H1 (cell line): ENCODE data around the gene NCAPD3. TPM values are rescaled to one million over a fixed set of nuclear protein-coding genes. Genes with fewer than 3 reads are reported as not detected.

Source experiments
- CTCF ChIA-PET: fragments of 300-600 bp; sonication (Branson Sonifier 250); formaldehyde crosslinking; loops from one replicate; lab custom pipeline; 2021; ENCODE audit not compliant: partially characterized antibody; lab: Charles Lee
- POLR2A ChIA-PET: fragments of 300-600 bp; sonication (Branson Sonifier 250); formaldehyde crosslinking; loops from one replicate; lab custom pipeline; 2021; ENCODE audit warnings: inconsistent platforms; ENCODE audit not compliant: partially characterized antibody; lab: Charles Lee
- DNase-seq, 2 experiments: peaks; one replicate each; pipeline versions ENCODE4 v3.0.0 to v3.0.0-alpha.2; 2010 to 2022; ENCODE audit warnings: low spot score in 2 of 2, low read depth in 1 of 2, mixed read lengths in 1 of 2
- FAIRE-seq: peaks from 2 replicates; lab custom pipeline; 2011; peaks lifted over from hg19 to GRCh38; lab: Jason Lieb, UNC
- H2AFZ ChIP-seq: 2 replicates; pipeline ENCODE4 v1.8.1; 2012; ENCODE audit warnings: low read length, inconsistent platforms
- H2AK5ac ChIP-seq: 2 replicates; pipeline ENCODE4 v1.6.1; 2013; ENCODE audit warnings: low read depth, low read length
- H2BK120ac ChIP-seq: replicated peaks from 2 replicates; pipeline ENCODE3; 2013; ENCODE audit warnings: low read depth, low read length, inconsistent platforms
- H2BK12ac ChIP-seq: 2 replicates; pipeline ENCODE4 v1.6.1; 2013; ENCODE audit warnings: low read depth, low read length
- H2BK15ac ChIP-seq: 2 replicates; pipeline ENCODE4 v1.6.1; 2013; ENCODE audit warnings: low read length
- H2BK20ac ChIP-seq: 2 replicates; pipeline ENCODE4 v1.6.1; 2013; ENCODE audit warnings: low read length
- H2BK5ac ChIP-seq: 2 replicates; pipeline ENCODE4 v1.6.1; 2013; ENCODE audit warnings: low read depth, low read length
- H3K14ac ChIP-seq: 2 replicates; pipeline ENCODE4 v1.6.1; 2013; ENCODE audit warnings: inconsistent platforms; ENCODE audit not compliant: insufficient read length
- H3K18ac ChIP-seq: 2 replicates; pipeline ENCODE4 v1.6.1; 2013; ENCODE audit warnings: low read length; ENCODE audit errors: extremely low read depth
- H3K23ac ChIP-seq: 2 replicates; pipeline ENCODE4 v1.6.1; 2013; ENCODE audit warnings: inconsistent platforms; ENCODE audit not compliant: insufficient read length
- H3K23me2 ChIP-seq: 2 replicates; pipeline ENCODE4 v1.6.1; 2013; ENCODE audit warnings: low read depth, low read length
- H3K27ac ChIP-seq: 2 replicates; pipeline ENCODE4 v1.6.1; 2011; ENCODE audit warnings: low read depth, low read length, inconsistent platforms
- H3K27me3 ChIP-seq, 4 experiments: replicated peaks in 1 of 4; 1 replicate in 1 of 4; 2 replicates in 3 of 4; pipeline versions ENCODE4 v1.6.1 to v1.8.1; 2011 to 2013; ENCODE audit warnings: low read length in 3 of 4, mild to moderate bottlenecking in 3 of 4, inconsistent platforms in 2 of 4, mixed read lengths in 2 of 4, moderate library complexity in 1 of 4; ENCODE audit not compliant: control insufficient read depth in 3 of 4, insufficient read depth in 3 of 4; ENCODE audit errors: extremely low read depth in 1 of 4
- H3K36me3 ChIP-seq, 4 experiments: 2 replicates each; pipeline versions ENCODE4 v1.6.1 to v1.8.1; 2011 to 2013; ENCODE audit warnings: mild to moderate bottlenecking in 4 of 4, low read length in 3 of 4, moderate library complexity in 2 of 4, control low read depth in 1 of 4, inconsistent platforms in 1 of 4; ENCODE audit not compliant: insufficient read depth in 4 of 4, control insufficient read depth in 2 of 4
- H3K4ac ChIP-seq: replicated peaks from 2 replicates; pipeline ENCODE3; 2013; ENCODE audit warnings: low read length, low read depth, mixed read lengths, inconsistent platforms; ENCODE audit not compliant: insufficient read length
- H3K4me1 ChIP-seq, 4 experiments: replicated peaks in 1 of 4; 1 replicate in 1 of 4; 2 replicates in 3 of 4; pipeline versions ENCODE4 v1.6.1 to v1.8.1; 2011 to 2013; ENCODE audit warnings: low read length in 3 of 4, inconsistent platforms in 2 of 4, mixed read lengths in 1 of 4; ENCODE audit not compliant: insufficient read depth in 4 of 4, control insufficient read depth in 3 of 4
- H3K4me2 ChIP-seq, 2 experiments: 2 replicates each; pipeline versions ENCODE4 v1.6.1 to v1.8.1; 2011 to 2013; ENCODE audit warnings: low read depth in 2 of 2, low read length in 2 of 2, control low read depth in 1 of 2, inconsistent platforms in 1 of 2, mild to moderate bottlenecking in 1 of 2; ENCODE audit not compliant: insufficient read depth in 1 of 2
- H3K4me3 ChIP-seq, 4 experiments: fragments of 200-600, 300-600 bp in 1 of 4; sonication (generic), shearing (Covaris generic), sonication (Bioruptor Twin) in 1 of 4; 2 replicates each; pipeline versions ENCODE4 v1.5.1 to v1.8.1; 2011 to 2016; ENCODE audit warnings: low read length in 4 of 4, low read depth in 3 of 4, control low read depth in 2 of 4, inconsistent platforms in 2 of 4, mild to moderate bottlenecking in 2 of 4, mixed read lengths in 1 of 4, moderate library complexity in 1 of 4; ENCODE audit not compliant: insufficient read depth in 2 of 4; ENCODE audit errors: extremely low read depth in 1 of 4
- H3K56ac ChIP-seq: replicated peaks from 2 replicates; pipeline ENCODE3; 2013; ENCODE audit warnings: low read depth, mild to moderate bottlenecking, mixed read lengths, low read length, inconsistent platforms; ENCODE audit not compliant: insufficient read length
- H3K79me1 ChIP-seq: 2 replicates; pipeline ENCODE4 v1.6.1; 2013; ENCODE audit warnings: low read depth, low read length, control low read depth
- H3K79me2 ChIP-seq, 2 experiments: 2 replicates each; pipeline versions ENCODE4 v1.6.1 to v1.8.1; 2012 to 2013; ENCODE audit warnings: low read length in 2 of 2, mild to moderate bottlenecking in 2 of 2, inconsistent platforms in 1 of 2; ENCODE audit not compliant: insufficient read depth in 2 of 2, control insufficient read depth in 1 of 2
- H3K9ac ChIP-seq, 4 experiments: replicated peaks in 1 of 4; 1 replicate in 1 of 4; 2 replicates in 3 of 4; pipeline versions ENCODE4 v1.6.1 to v1.8.1; 2011 to 2013; ENCODE audit warnings: low read depth in 3 of 4, low read length in 3 of 4, control low read depth in 2 of 4, mild to moderate bottlenecking in 2 of 4, moderate library complexity in 2 of 4, inconsistent platforms in 1 of 4; ENCODE audit errors: extremely low read depth in 1 of 4
- H3K9me3 ChIP-seq, 2 experiments: 2 replicates each; pipeline versions ENCODE4 v1.6.1 to v1.8.1; 2012 to 2013; ENCODE audit warnings: mild to moderate bottlenecking in 2 of 2, moderate library complexity in 2 of 2, control low read depth in 1 of 2, inconsistent platforms in 1 of 2, low read depth in 1 of 2, low read length in 1 of 2, mixed read lengths in 1 of 2; ENCODE audit not compliant: insufficient read depth in 2 of 2
- H4K20me1 ChIP-seq, 2 experiments: replicated peaks in 1 of 2; 2 replicates each; pipeline versions ENCODE3 to v1.8.1; 2011 to 2013; ENCODE audit warnings: inconsistent platforms in 2 of 2, low read length in 2 of 2, mild to moderate bottlenecking in 1 of 2; ENCODE audit not compliant: insufficient read depth in 2 of 2, control insufficient read depth in 1 of 2
- H4K5ac ChIP-seq: 2 replicates; pipeline ENCODE4 v1.6.1; 2013; ENCODE audit warnings: low read length, low read depth, mixed read lengths, inconsistent platforms; ENCODE audit not compliant: insufficient read length
- H4K8ac ChIP-seq: 2 replicates; pipeline ENCODE4 v1.8.0; 2013; ENCODE audit warnings: mild to moderate bottlenecking, moderate library complexity, low read length, inconsistent platforms; ENCODE audit not compliant: insufficient read depth; ENCODE audit errors: extremely low read depth
- H4K91ac ChIP-seq: replicated peaks from 2 replicates; pipeline ENCODE3; 2013; ENCODE audit warnings: low read length, mixed read lengths, inconsistent platforms; ENCODE audit not compliant: insufficient read length
- CBX5 ChIP-seq: fragments of 300-800, 300-1000 bp; sonication (generic); IDR thresholded peaks from 2 replicates; pipeline ENCODE4 v1.7.1; 2016; ENCODE audit warnings: antibody characterized with exemption, low read length, low read depth
- SP4 ChIP-seq: IDR thresholded peaks from 2 replicates; pipeline ENCODE4 v1.6.1; 2012; ENCODE audit warnings: low read length, inconsistent platforms
- SRF ChIP-seq: IDR thresholded peaks from 2 replicates; pipeline ENCODE4 v1.6.1; 2011; ENCODE audit warnings: mild to moderate bottlenecking, low read depth, low read length, moderate library complexity
- WGBS, 2 experiments: shearing (Covaris generic) in 1 of 2; methylation state at CpG; one replicate each; pipeline versions ENCODE4 v1.1.6 to v1.1.7; 2013 to 2015; ENCODE audit warnings: low lambda C conversion rate in 2 of 2, mixed read lengths in 2 of 2, inconsistent platforms in 1 of 2, low coverage in 1 of 2, missing lambda C conversion rate in 1 of 2; ENCODE audit not compliant: insufficient replicate concordance in 2 of 2, insufficient coverage in 1 of 2, insufficient read length in 1 of 2; ENCODE audit errors: extremely low coverage in 1 of 2, missing lambda C conversion rate in 1 of 2; 5-methylcytosine and 5-hydroxymethylcytosine counted together
- polyA plus RNA-seq, 7 experiments: library from polyadenylated mRNA; depleted of rRNA in 3 of 7; stranded (reverse) in 5 of 7; unstranded in 2 of 7; fragments of >200 nt in 5 of 7; fragments of 200-250 nt in 2 of 7; gene quantifications; 1 replicate in 5 of 7; 2 replicates in 1 of 7; 4 replicates in 1 of 7; pipeline versions ENCODE4 v1.2.1 to v1.2.3, GENCODE V29; 2011 to 2013; ENCODE audit warnings: missing spikeins in 2 of 7, mixed read lengths in 2 of 7
- total RNA-seq: library from RNA; stranded (reverse); fragmentation: NEBNext Ultra II Directional; extraction: Animal tissue kit (Norgen Biotek cat#: 25700); gene quantifications from 2 replicates; pipeline ENCODE4 v1.2.1, GENCODE V29; 2021

NCAPD3 gene
- total and polyA plus RNA-seq, 2 of the 8 experiments (the other 6 are each of a cell fraction or from before 2014, with no cell fraction given), result 26.5 to 55.2 TPM

GRCh38 chr11:134266440-134266839 is 42.7 kb upstream of the NCAPD3 start:
- H3K4ac ChIP-seq, result no peak overlapping the region
- H3K27ac ChIP-seq, result no peak overlapping the region
- no peak overlapping the region for H3K56ac ChIP-seq
- no peak overlapping the region for H2BK12ac ChIP-seq
- no peak for FAIRE-seq
- H3K23me2 ChIP-seq, result no peaks in the 10 kb centered on the region
- no peak for TF ChIP-seq CBX5
- TF ChIP-seq SP4, result no peak
- no peak for TF ChIP-seq SRF
- no peak overlapping the region for H3K14ac ChIP-seq
- no peak overlapping the region for H3K4me3 ChIP-seq
- H3K23ac ChIP-seq, result no peak overlapping the region
- H4K5ac ChIP-seq, result no peak overlapping the region
- H3K4me2 ChIP-seq, result no peak overlapping the region
- H4K20me1 ChIP-seq, result peaks cover 0 to 4% of the 10 kb centered on the region in 2 experiments
- H4K91ac ChIP-seq, result no peak overlapping the region
- no peak overlapping the region for H2BK20ac ChIP-seq
- no peaks in the 10 kb centered on the region for H3K9me3 ChIP-seq
- H2BK15ac ChIP-seq, result no peak overlapping the region
- H3K4me1 ChIP-seq, result peaks cover 6 to 25% (median 11%) of the 10 kb centered on the region in 4 experiments
- POLR2A ChIA-PET, result interaction anchor here (1.2 to 9.2 kb wide), 4 partner anchors 10 to 13 kb away, joined by 4 to 76 read pairs (median 4); partner anchors contain the start of genes ACAD8, GLB1L3 and THYN1
- no peak overlapping the region for H2BK5ac ChIP-seq
- H3K79me2 ChIP-seq, result peaks cover 0 to 58% of the 10 kb centered on the region in 2 experiments; a peak in 3 of 4 replicates
- 82% methylated on average over 5 of the region's 5 CpGs; no CpG with 5 or more reads in 1 of the 2 experiments for WGBS, 2 experiments
- DNase-seq, result no peak
- no peak overlapping the region for H3K18ac ChIP-seq
- CTCF ChIA-PET, result interaction anchor here (7.1 kb wide), 1 partner anchor 9 kb away, joined by 114 read pairs; the partner anchor contains the start of gene GLB1L3
- peaks cover 0 to 18% (median 7%) of the 10 kb centered on the region in 4 experiments; a peak in 4 of 8 replicates for H3K36me3 ChIP-seq
- H2AFZ ChIP-seq, result no peak overlapping the region
- no peak overlapping the region for H2AK5ac ChIP-seq
- no peaks in the 10 kb centered on the region for H3K27me3 ChIP-seq
- H3K79me1 ChIP-seq, result peaks cover 3% of the 10 kb centered on the region; the same call in 1 of the 2 replicates
- no peak overlapping the region for H3K9ac ChIP-seq
- H4K8ac ChIP-seq, result no peak overlapping the region
- H2BK120ac ChIP-seq, result no peak overlapping the region
